CD4-positive, alpha-beta T cell (primary cell): ENCODE results near the gene FBXL20. TPM values are rescaled to one million over a fixed set of nuclear protein-coding genes. Genes with fewer than 3 reads are reported as not detected.

Source experiments
- ATAC-seq: fragments of 200-7000 bp; cut with Tn5 transposase; one replicate; pipeline ENCODE4 v1.10.0; 2022; ENCODE audit warnings: mild to moderate bottlenecking; ENCODE audit not compliant: poor library complexity
- CTCF ChIA-PET: fragments of 350-600 bp; sonication (Branson Sonifier 250); formaldehyde crosslinking; loops from one replicate; lab custom pipeline; 2021; ENCODE audit warnings: antibody characterized with exemption, inconsistent platforms; lab: Charles Lee
- POLR2A ChIA-PET: fragments of 350-600 bp; sonication (Branson Sonifier 250); formaldehyde crosslinking; loops from one replicate; lab custom pipeline; 2021; ENCODE audit warnings: antibody characterized with exemption, inconsistent platforms; lab: Charles Lee
- DNase-seq, 14 experiments: peaks; one replicate each; pipeline ENCODE4 v3.0.0-alpha.2; 2013 to 2020; ENCODE audit warnings: mixed read lengths in 2 of 14
- H3K27ac ChIP-seq, 2 donors: one replicate each; pipeline versions ENCODE4 v1.5.1 to v1.7.0; 2013; ENCODE audit warnings: low read length in 2 of 2, low read depth in 1 of 2, mild to moderate bottlenecking in 1 of 2
- H3K27me3 ChIP-seq, 2 experiments: 1 replicate in 1 of 2; 2 replicates in 1 of 2; pipeline versions ENCODE4 v1.6.1 to v1.7.0; 2013; ENCODE audit warnings: low read length in 2 of 2, control low read depth in 1 of 2, mild to moderate bottlenecking in 1 of 2, moderate library complexity in 1 of 2; ENCODE audit not compliant: insufficient read depth in 2 of 2, control insufficient read depth in 1 of 2
- H3K36me3 ChIP-seq: one replicate; pipeline ENCODE4 v1.6.1; 2013; ENCODE audit warnings: low read length, control low read depth; ENCODE audit not compliant: insufficient read depth
- H3K4me1 ChIP-seq: one replicate; pipeline ENCODE4 v1.6.1; 2013; ENCODE audit warnings: low read length, control low read depth; ENCODE audit not compliant: insufficient read depth
- H3K4me3 ChIP-seq: one replicate; pipeline ENCODE4 v1.5.1; 2013; ENCODE audit warnings: mild to moderate bottlenecking, low read length, moderate library complexity
- H3K9me3 ChIP-seq, 2 experiments: 1 replicate in 1 of 2; 2 replicates in 1 of 2; pipeline versions ENCODE4 v1.6.1 to v1.7.0; 2013; ENCODE audit warnings: low read length in 2 of 2, mild to moderate bottlenecking in 2 of 2, control low read depth in 1 of 2, moderate library complexity in 1 of 2; ENCODE audit not compliant: control insufficient read depth in 1 of 2, insufficient read depth in 1 of 2
- H3K27ac Mint-ChIP-seq: one replicate; pipeline ENCODE4 v1.8.0; 2020; ENCODE audit warnings: mixed read lengths
- H3K27me3 Mint-ChIP-seq: one replicate; pipeline ENCODE4 v1.8.0; 2021; ENCODE audit warnings: mixed read lengths
- H3K36me3 Mint-ChIP-seq: one replicate; pipeline ENCODE4 v1.8.0; 2021; ENCODE audit warnings: low read depth, mixed read lengths
- H3K4me1 Mint-ChIP-seq: one replicate; pipeline ENCODE4 v1.8.0; 2021; ENCODE audit warnings: low read depth, mixed read lengths
- H3K4me3 Mint-ChIP-seq: one replicate; pipeline ENCODE4 v1.8.0; 2020; ENCODE audit warnings: mild to moderate bottlenecking, mixed read lengths
- H3K9me3 Mint-ChIP-seq: one replicate; pipeline ENCODE4 v1.8.0; 2020; ENCODE audit warnings: mixed read lengths
- intact Hi-C, 2 experiments: fragments of 100-400 bp; cut with DNase I in 1 of 2; cut with micrococcal nuclease in 1 of 2; formaldehyde crosslinking; loops; one replicate each; pipeline versions ENCODE4 v1.15.1 to v1.9.0; 2023 to 2025; cut with DNase I, micrococcal nuclease
- total RNA-seq, 174 experiments: library from RNA in 2 of 174; stranded (reverse) in 2 of 174; gene quantifications; one replicate each; pipeline ENCODE4 v1.2.3 and lab custom pipeline; 2021 to 2026
- TF ChIP-seq, protein P1 (sequence below): fragments of 200-600 bp; IDR thresholded peaks from one replicate; pipeline ENCODE4 v1.8.0; 2022; ENCODE audit warnings: antibody characterized with exemption, mild to moderate bottlenecking

FBXL20 gene
- total RNA-seq, 2 experiments from 2014 or later = 16.7 to 17.1 TPM

DNA sequence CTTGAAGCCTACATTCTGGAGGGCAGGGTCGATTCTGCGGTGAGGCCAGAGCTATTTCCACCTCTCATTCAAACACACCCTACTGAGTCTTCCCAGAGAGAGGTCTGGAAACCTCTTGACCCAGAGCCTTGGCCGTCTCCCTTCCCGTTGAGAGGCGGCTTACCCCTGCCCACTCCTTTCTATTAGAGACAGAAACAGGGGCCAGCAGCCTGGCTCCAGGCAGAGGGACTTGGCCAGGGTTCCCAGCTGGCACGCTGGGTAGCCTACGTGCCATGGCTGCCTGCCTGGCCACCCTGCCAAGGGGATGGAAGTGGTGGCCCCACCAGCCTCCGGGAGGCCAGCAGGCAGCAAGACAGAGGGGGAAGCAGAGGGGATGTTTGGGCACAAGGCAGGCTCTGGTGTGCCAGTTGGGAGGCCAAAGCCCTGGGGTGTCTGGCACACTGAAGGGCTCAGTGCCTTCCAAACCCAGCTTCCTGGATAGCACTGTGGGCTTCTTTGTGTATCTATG is 181.7 kb downstream of the FBXL20 start:
- ChIA-PET CTCF (no interaction called here), POLR2A (interaction anchor here (1.6 kb wide), 1 partner anchor 20 kb away, joined by 3 read pairs; the partner anchor contains the start of gene RPL19)
- TF ChIP-seq, protein P1, sequence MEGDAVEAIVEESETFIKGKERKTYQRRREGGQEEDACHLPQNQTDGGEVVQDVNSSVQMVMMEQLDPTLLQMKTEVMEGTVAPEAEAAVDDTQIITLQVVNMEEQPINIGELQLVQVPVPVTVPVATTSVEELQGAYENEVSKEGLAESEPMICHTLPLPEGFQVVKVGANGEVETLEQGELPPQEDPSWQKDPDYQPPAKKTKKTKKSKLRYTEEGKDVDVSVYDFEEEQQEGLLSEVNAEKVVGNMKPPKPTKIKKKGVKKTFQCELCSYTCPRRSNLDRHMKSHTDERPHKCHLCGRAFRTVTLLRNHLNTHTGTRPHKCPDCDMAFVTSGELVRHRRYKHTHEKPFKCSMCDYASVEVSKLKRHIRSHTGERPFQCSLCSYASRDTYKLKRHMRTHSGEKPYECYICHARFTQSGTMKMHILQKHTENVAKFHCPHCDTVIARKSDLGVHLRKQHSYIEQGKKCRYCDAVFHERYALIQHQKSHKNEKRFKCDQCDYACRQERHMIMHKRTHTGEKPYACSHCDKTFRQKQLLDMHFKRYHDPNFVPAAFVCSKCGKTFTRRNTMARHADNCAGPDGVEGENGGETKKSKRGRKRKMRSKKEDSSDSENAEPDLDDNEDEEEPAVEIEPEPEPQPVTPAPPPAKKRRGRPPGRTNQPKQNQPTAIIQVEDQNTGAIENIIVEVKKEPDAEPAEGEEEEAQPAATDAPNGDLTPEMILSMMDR = no peak
- Mint-ChIP-seq H3K4me3 (no peak overlapping the region), H3K4me1 (no peaks in the 10 kb centered on the region), H3K9me3 (no peaks in the 10 kb centered on the region), H3K27me3 (peaks cover 38% of the 10 kb centered on the region), H3K36me3 (no peaks in the 10 kb centered on the region), H3K27ac (no peak overlapping the region)
- intact Hi-C loops = no loop called here
- Histone ChIP-seq H3K27ac (no peak overlapping the region), H3K4me1 (peaks cover 7% of the 10 kb centered on the region), H3K4me3 (no peak overlapping the region), H3K36me3 (no peaks in the 10 kb centered on the region), H3K9me3 (no peaks in the 10 kb centered on the region), H3K27me3 (peaks cover 15 to 18% of the 10 kb centered on the region in 2 experiments)
- no peak for ATAC-seq
- DNase-seq = no peak

DNA sequence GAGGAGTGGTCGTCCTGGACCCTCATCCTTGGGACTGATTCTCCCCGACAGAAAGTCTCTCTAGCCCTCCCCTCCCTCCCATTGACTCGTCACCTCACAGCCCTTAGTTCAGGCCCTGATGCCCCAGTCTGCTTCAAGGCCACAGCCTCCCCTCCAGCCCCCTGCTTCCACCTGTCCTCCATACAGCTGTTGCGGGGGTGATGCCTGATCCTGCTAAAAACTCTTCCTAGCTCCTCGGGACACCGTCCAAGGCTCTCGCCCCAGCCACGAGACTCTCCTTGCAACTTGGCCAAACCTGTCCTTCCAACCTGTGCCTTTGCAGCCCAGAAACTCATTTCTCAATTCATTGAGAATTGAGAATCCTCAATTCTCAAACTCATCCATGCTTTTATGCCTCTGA is 182.5 kb downstream of the FBXL20 start:
- H3K27me3 ChIP-seq = peaks cover 7 to 10% of the 10 kb centered on the region in 2 experiments
- no peak overlapping the region for H3K27ac ChIP-seq
- POLR2A ChIA-PET = interaction anchor here (1.6 kb wide), 1 partner anchor 19 kb away, joined by 3 read pairs; the partner anchor contains the start of gene RPL19
- Mint-ChIP-seq H3K27ac (no peak overlapping the region), H3K9me3 (no peaks in the 10 kb centered on the region), H3K27me3 (peaks cover 33% of the 10 kb centered on the region), H3K4me1 (no peaks in the 10 kb centered on the region), H3K4me3 (no peak overlapping the region), H3K36me3 (no peaks in the 10 kb centered on the region)
- no peak overlapping the region for H3K4me3 ChIP-seq
- no peak for ATAC-seq
- TF ChIP-seq, protein P1 = no peak
- no peak for DNase-seq
- peaks cover 4% of the 10 kb centered on the region for H3K4me1 ChIP-seq
- H3K36me3 ChIP-seq = no peaks in the 10 kb centered on the region
- intact Hi-C loops = no loop called here
- CTCF ChIA-PET = no interaction called here
- no peaks in the 10 kb centered on the region for H3K9me3 ChIP-seq

DNA sequence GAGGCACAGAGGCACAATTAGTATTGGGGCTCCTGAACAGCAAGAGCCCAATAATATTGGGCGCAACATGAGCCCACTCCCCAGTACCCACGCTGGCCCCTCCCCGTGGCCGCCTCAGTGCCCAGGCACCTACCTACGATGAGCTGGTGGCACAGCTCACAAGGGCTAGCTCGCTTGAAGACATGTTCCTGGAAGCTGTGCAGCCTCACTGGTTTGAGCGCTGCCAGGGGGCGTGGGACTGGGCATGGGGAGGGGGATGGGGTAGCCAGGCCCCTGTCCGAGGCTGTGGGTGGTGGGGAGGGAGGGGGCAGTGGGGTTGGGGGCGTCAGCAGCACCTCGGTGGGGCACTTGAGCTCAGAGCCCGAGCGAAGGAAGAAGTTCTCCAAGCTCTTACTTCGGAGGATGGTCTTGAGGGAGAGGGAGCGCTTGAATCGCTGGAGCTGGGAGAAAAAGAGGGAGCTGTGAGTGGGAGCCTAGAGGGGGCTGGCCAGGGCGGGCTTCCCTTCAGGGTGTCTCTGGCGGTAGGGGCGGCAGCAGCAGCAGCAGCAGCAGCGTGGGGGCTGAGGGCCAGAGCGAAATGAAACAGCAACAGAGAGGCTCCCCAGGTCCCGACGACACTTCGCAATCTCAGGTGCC is 183.6 kb downstream of the FBXL20 start:
- TF ChIP-seq, protein P1 = no peak
- Mint-ChIP-seq H3K4me3 (no peak overlapping the region), H3K27ac (no peak overlapping the region), H3K9me3 (no peaks in the 10 kb centered on the region), H3K4me1 (no peaks in the 10 kb centered on the region), H3K36me3 (no peaks in the 10 kb centered on the region), H3K27me3 (peaks cover 25% of the 10 kb centered on the region)
- no peak overlapping the region for H3K4me3 ChIP-seq
- H3K27ac ChIP-seq = no peak overlapping the region
- ChIA-PET CTCF (no interaction called here), POLR2A (no interaction called here)
- no peaks in the 10 kb centered on the region for H3K36me3 ChIP-seq
- H3K27me3 ChIP-seq = peaks cover 3 to 4% of the 10 kb centered on the region in 2 experiments
- no peak for DNase-seq
- peaks cover 4% of the 10 kb centered on the region for H3K4me1 ChIP-seq
- no peaks in the 10 kb centered on the region for H3K9me3 ChIP-seq
- intact Hi-C loops = no loop called here
- ATAC-seq = no peak
